HL-60 (cell line): Measurements from ENCODE around the gene ZGPAT.

ENCODE experiments used
- DNase-seq, 2 experiments: peaks; one replicate each; pipeline ENCODE4 v3.0.0-alpha.2; 2010 to 2020; ENCODE audit warnings: low read depth in 1 of 2, low spot score in 1 of 2
- H3K27ac ChIP-seq: fragments of 250-450 bp; sonication (Bioruptor Pico); replicated peaks from 2 replicates; pipeline ENCODE4 v1.5.1; 2020; ENCODE audit warnings: mild to moderate bottlenecking, moderate library complexity
- H3K27me3 ChIP-seq: fragments of 250-450 bp; sonication (Bioruptor Pico); 2 replicates; pipeline ENCODE4 v1.5.1; 2021; ENCODE audit warnings: mild to moderate bottlenecking, moderate library complexity; ENCODE audit not compliant: insufficient read depth, poor library complexity, severe bottlenecking
- H3K4me3 ChIP-seq: replicated peaks from 2 replicates; pipeline ENCODE4 v1.5.1; 2011; ENCODE audit warnings: mild to moderate bottlenecking, control low read depth, low read length; ENCODE audit not compliant: insufficient read depth
- GABPA ChIP-seq: IDR thresholded peaks from 2 replicates; pipeline ENCODE4 v1.6.1; 2012; ENCODE audit warnings: low read depth
- POLR2AphosphoS5 ChIP-seq: IDR thresholded peaks from 2 replicates; pipeline ENCODE4 v1.6.1; 2012; ENCODE audit warnings: low read depth
- SPI1 ChIP-seq: IDR thresholded peaks from 2 replicates; pipeline ENCODE4 v1.6.1; 2012; ENCODE audit warnings: low read depth, mild to moderate bottlenecking, borderline replicate concordance
- TF ChIP-seq, protein P1 (sequence below): IDR thresholded peaks from 2 replicates; pipeline ENCODE4 v1.6.1; 2012; ENCODE audit warnings: low read depth; ENCODE audit not compliant: insufficient replicate concordance
- TF ChIP-seq, protein P2 (sequence below): IDR thresholded peaks from one replicate; pipeline ENCODE4 v1.5.1; 2011; ENCODE audit warnings: low read length, control low read depth, inconsistent platforms; ENCODE audit not compliant: insufficient read depth

ZGPAT gene

DNA sequence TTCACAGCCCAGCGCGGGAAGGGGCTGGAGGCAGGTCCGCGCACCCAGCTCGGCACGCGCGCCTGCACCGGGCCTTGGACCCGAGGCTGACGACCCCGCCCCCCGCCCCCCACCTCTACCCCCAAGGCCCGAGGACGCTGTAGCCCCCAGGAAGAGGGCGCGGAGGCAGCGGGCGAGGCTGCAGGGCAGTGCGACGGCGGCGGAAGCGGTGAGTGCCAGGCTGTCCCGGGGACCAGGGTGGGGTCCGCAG lies 29.8 kb downstream of the ZGPAT start:
- no peak overlapping the region for H3K4me3 ChIP-seq
- DNase-seq: no peak
- no peak overlapping the region for H3K27ac ChIP-seq
- TF ChIP-seq, protein P1, sequence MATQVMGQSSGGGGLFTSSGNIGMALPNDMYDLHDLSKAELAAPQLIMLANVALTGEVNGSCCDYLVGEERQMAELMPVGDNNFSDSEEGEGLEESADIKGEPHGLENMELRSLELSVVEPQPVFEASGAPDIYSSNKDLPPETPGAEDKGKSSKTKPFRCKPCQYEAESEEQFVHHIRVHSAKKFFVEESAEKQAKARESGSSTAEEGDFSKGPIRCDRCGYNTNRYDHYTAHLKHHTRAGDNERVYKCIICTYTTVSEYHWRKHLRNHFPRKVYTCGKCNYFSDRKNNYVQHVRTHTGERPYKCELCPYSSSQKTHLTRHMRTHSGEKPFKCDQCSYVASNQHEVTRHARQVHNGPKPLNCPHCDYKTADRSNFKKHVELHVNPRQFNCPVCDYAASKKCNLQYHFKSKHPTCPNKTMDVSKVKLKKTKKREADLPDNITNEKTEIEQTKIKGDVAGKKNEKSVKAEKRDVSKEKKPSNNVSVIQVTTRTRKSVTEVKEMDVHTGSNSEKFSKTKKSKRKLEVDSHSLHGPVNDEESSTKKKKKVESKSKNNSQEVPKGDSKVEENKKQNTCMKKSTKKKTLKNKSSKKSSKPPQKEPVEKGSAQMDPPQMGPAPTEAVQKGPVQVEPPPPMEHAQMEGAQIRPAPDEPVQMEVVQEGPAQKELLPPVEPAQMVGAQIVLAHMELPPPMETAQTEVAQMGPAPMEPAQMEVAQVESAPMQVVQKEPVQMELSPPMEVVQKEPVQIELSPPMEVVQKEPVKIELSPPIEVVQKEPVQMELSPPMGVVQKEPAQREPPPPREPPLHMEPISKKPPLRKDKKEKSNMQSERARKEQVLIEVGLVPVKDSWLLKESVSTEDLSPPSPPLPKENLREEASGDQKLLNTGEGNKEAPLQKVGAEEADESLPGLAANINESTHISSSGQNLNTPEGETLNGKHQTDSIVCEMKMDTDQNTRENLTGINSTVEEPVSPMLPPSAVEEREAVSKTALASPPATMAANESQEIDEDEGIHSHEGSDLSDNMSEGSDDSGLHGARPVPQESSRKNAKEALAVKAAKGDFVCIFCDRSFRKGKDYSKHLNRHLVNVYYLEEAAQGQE: no peak
- TF ChIP-seq GABPA (no peak), SPI1 (no peak), POLR2AphosphoS5 (no peak)
- TF ChIP-seq, protein P2, sequence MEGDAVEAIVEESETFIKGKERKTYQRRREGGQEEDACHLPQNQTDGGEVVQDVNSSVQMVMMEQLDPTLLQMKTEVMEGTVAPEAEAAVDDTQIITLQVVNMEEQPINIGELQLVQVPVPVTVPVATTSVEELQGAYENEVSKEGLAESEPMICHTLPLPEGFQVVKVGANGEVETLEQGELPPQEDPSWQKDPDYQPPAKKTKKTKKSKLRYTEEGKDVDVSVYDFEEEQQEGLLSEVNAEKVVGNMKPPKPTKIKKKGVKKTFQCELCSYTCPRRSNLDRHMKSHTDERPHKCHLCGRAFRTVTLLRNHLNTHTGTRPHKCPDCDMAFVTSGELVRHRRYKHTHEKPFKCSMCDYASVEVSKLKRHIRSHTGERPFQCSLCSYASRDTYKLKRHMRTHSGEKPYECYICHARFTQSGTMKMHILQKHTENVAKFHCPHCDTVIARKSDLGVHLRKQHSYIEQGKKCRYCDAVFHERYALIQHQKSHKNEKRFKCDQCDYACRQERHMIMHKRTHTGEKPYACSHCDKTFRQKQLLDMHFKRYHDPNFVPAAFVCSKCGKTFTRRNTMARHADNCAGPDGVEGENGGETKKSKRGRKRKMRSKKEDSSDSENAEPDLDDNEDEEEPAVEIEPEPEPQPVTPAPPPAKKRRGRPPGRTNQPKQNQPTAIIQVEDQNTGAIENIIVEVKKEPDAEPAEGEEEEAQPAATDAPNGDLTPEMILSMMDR: no peak
- H3K27me3 ChIP-seq: no peaks in the 10 kb centered on the region

DNA sequence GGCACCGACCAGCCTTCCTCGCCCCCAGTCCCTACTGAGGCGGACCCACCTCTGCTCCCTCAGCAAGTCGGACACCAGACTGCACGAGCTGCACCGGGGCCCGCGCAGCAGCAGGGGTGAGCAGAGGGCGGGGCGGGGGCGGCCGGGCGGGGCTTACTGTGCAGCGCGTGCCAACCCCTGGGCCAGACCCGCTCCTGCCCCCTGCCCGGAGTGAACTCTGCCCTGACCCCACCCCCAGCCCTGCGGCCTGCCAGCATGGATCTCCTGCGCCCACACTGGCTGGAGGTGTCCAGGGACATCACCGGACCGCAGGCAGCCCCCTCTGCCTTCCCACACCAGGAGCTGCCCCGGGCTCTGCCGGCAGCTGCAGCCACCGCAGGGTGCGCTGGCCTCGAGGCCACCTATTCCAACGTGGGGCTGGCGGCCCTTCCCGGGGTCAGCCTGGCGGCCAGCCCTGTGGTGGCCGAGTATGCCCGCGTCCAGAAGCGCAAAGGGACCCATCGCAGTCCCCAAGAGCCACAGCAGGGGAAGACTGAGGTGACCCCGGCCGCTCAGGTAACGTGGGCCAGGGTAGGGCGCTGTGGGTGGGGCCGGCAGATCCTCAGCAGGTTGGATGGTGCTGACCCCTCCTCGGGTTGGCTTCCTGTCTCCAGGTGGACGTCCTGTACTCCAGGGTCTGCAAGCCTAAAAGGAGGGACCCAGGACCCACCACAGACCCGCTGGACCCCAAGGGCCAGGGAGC lies 30.3 kb downstream of the ZGPAT start:
- no peak overlapping the region for H3K27ac ChIP-seq
- no peak for DNase-seq
- TF ChIP-seq, protein P2: no peak
- TF ChIP-seq, protein P1: no peak
- TF ChIP-seq GABPA (no peak), SPI1 (no peak), POLR2AphosphoS5 (no peak; the same call in 1 of the 2 replicates)
- H3K4me3 ChIP-seq: no peak overlapping the region
- no peaks in the 10 kb centered on the region for H3K27me3 ChIP-seq

DNA sequence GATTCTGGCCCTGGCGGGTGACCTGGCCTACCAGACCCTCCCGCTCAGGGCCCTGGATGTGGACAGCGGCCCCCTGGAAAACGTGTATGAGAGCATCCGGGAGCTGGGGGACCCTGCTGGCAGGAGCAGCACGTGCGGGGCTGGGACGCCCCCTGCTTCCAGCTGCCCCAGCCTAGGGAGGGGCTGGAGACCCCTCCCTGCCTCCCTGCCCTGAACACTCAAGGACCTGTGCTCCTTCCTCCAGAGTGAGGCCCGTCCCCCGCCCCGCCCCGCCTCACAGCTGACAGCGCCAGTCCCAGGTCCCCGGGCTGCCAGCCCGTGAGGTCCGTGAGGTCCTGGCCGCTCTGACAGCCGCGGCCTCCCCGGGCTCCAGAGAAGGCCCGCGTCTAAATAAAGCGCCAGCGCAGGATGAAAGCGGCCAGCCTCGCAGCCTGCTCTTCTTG lies 30.9 kb downstream of the ZGPAT start:
- H3K27ac ChIP-seq: no peak overlapping the region
- TF ChIP-seq GABPA (no peak), POLR2AphosphoS5 (no peak), SPI1 (no peak)
- TF ChIP-seq, protein P2: no peak
- TF ChIP-seq, protein P1: no peak
- H3K4me3 ChIP-seq: no peak overlapping the region
- no peaks in the 10 kb centered on the region for H3K27me3 ChIP-seq
- DNase-seq: no peak
